NT2/D1 (cell line): ENCODE data around the gene SIL1.

Experiments used
- YY1 ChIP-seq: IDR thresholded peaks from 2 replicates; pipeline ENCODE4 v1.6.1; 2011; ENCODE audit not compliant: insufficient read length, insufficient read depth
- ZNF274 ChIP-seq: IDR thresholded peaks from 2 replicates; pipeline ENCODE4 v1.6.1; 2011; ENCODE audit warnings: mild to moderate bottlenecking, low read depth, low read length

- TF ChIP-seq YY1 (no peak), ZNF274 (no peak)
These were observed 41.4 kb downstream of the SIL1 start for GRCh38 chr5:139156814-139157213.
